Motor neuron (in vitro differentiated cells): ENCODE measurements around the gene TSSK1B. TPM values are rescaled to one million over a fixed set of nuclear protein-coding genes. Genes with fewer than 3 reads are reported as not detected.

Experiments used
- ATAC-seq, 8 experiments: fragments of 200-7000 bp; cut with Tn5 transposase; replicated peaks in 6 of 8; 2 replicates each; pipeline ENCODE4 v1.8.0; 2021; ENCODE audit warnings: mild to moderate bottlenecking in 8 of 8, moderate library complexity in 8 of 8
- H3K27ac ChIP-seq, 2 donors: fragments of 250-450 bp; sonication (Bioruptor Pico); 2 replicates each; pipeline ENCODE4 v1.9.0; 2021; ENCODE audit warnings: antibody characterized with exemption in 2 of 2, mild to moderate bottlenecking in 2 of 2, moderate library complexity in 1 of 2
- H3K4me1 ChIP-seq, 2 donors: fragments of 250-450 bp; sonication (Bioruptor Pico); replicated peaks in 1 of 2; 2 replicates each; pipeline ENCODE4 v1.6.1; 2021; ENCODE audit warnings: antibody characterized with exemption in 2 of 2, mild to moderate bottlenecking in 2 of 2, moderate library complexity in 1 of 2
- H3K4me3 ChIP-seq, 5 donors: fragments of 250-450 bp; sonication (Bioruptor Pico); 2 replicates each; pipeline ENCODE4 v1.9.0; 2021; ENCODE audit warnings: antibody characterized with exemption in 5 of 5, mild to moderate bottlenecking in 5 of 5, moderate library complexity in 4 of 5
- WGBS, 10 experiments: fragments of 450-650 bp; shearing (Covaris generic); methylation state at CpG; one replicate each; pipeline ENCODE4 v1.0.0; 2022; 5-methylcytosine and 5-hydroxymethylcytosine counted together
- in situ Hi-C, 9 experiments: fragments of 400-800 bp; cut with MboI; loops; one replicate each; pipeline ENCODE4 v1.15.0; 2021; ENCODE audit warnings: low sequenced_read_pairs in 9 of 9, low pct_unique_long_range_greater_than_20kb in 2 of 9; ENCODE audit not compliant: unreplicated experiment in 9 of 9
- total RNA-seq, 8 experiments: library from RNA; unstranded; fragments of 300-600 nt; gene quantifications; 2 replicates each; pipeline versions ENCODE4 v1.2.3 to v1.2.4, GENCODE V29; 2022

TSSK1B gene
- total RNA-seq, 8 experiments from 2014 or later, result 0.11 to 0.43 (median 0.24) TPM; not detected in 2

DNA sequence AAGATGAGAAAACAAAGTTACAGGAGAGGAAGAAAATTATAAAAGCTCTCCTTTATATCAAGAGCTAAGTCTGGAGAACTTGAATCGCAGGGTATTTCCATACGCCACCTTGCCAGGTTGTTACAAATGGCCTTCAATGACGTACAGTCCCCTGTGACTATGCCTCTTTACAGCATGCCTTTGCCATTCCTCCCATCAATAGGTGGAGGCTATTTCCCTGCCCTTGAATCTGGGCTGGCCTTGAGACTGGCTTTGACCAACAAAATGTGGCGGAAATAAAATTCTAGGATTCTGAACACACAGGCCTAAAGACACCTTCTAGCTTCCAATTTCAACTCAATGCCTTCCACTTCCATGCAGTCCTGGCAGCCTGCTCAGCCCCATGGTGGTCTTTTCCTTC, 45.7 kb downstream of the TSSK1B start:
- Histone ChIP-seq H3K4me3 (no peak overlapping the region), H3K4me1 (no peaks in the 10 kb centered on the region), H3K27ac (no peak overlapping the region)
- 53 to 100% (median 90%) methylated on average over 1 to 4 of the region's 4 CpGs; no CpG with 5 or more reads in 3 of the 10 experiments for WGBS, 10 experiments
- no peak for ATAC-seq
- in situ Hi-C loops, result no loop called here

DNA sequence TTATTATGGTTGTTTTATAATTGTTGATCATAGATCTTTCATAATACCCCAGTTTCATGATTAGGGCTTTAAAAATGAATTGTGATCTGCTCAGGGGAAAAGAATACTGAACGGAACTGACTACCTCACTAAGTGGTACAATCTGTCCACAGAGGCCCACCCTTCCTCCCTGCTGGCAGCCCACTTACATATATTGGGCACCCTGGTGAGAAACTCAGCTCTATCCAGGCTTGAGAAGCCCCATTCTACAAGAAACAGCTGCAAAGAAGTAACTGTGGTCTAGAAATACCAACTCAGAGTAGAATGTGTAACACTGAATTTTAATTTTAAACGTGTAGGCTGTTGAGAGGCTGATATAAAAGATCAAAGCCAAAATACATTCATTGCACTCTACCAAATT, 46.9 kb downstream of the TSSK1B start:
- no peaks in the 10 kb centered on the region for H3K4me1 ChIP-seq
- no peak overlapping the region for H3K27ac ChIP-seq
- no peak for ATAC-seq
- H3K4me3 ChIP-seq, result no peak overlapping the region
- WGBS, 10 experiments, result 0 to 100% (median 82%) methylated on average over 1 to 2 of the region's 2 CpGs; no CpG with 5 or more reads in 3 of the 10 experiments
- in situ Hi-C loops, result no loop called here

- no peak overlapping the region for H3K27ac ChIP-seq
- 63 to 100% (median 82%) methylated on average over 2 to 4 of the region's 4 CpGs; no CpG with 5 or more reads in 2 of the 10 experiments for WGBS, 10 experiments
- H3K4me1 ChIP-seq, result no peaks in the 10 kb centered on the region
- ATAC-seq, result no peak
- in situ Hi-C loops, result no loop called here
- H3K4me3 ChIP-seq, result no peak overlapping the region
These were observed 50.0 kb downstream of the TSSK1B start for GRCh38 chr5:113384782-113385285.

GRCh38 chr5:113382731-113383130, 52.1 kb downstream of the TSSK1B start:
- in situ Hi-C loops, result no loop called here
- Histone ChIP-seq H3K4me3 (no peak overlapping the region), H3K27ac (no peak overlapping the region), H3K4me1 (no peaks in the 10 kb centered on the region)
- 33 to 91% (median 86%) methylated on average over 1 of the region's 1 CpG; no CpG with 5 or more reads in 7 of the 10 experiments for WGBS, 10 experiments
- ATAC-seq, result no peak

Other genes with a start within 250 kb of the TSSK1B start
- gene MCC, start 53.5 kb upstream of the TSSK1B start, total RNA-seq, result 10 to 100 TPM in 4 of 8 experiments, 1 to 10 TPM in 4; 6.7 to 66.0 (median 12.2) TPM
- 10 to 100 TPM; 16.8 to 46.2 (median 21.8) TPM for gene YTHDC2, start 78.7 kb upstream of the TSSK1B start, total RNA-seq